Activated effector memory CD4-positive, alpha-beta T cell treated with Interleukin-2 at 50 U/mL for 16 hours (primary cell): Measurements from ENCODE around the gene MTCH1.

Source experiments
- DNase-seq: peaks from one replicate; pipeline ENCODE4 v3.0.0-alpha.2; 2020

Gene MTCH1

DNA sequence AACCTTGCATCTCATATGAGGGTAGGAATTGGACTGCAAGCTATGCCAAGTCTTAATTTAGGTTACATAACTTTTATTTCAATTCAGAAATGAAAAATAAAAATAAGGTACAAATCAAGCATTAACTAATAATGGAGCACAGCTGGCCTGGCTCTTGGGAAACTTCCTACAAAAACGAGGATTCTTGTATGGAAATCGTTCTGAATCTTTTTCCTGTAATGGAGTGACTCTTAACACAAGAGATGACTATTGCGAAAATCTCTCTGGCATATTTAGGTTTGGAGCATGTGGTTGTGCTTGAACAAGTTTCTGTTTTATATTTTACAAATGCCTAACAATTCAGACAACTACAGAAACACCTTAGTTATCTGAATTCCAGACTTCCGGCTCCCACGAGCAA lies 65.5 kb downstream of the MTCH1 start:
- no peak for DNase-seq

DNA sequence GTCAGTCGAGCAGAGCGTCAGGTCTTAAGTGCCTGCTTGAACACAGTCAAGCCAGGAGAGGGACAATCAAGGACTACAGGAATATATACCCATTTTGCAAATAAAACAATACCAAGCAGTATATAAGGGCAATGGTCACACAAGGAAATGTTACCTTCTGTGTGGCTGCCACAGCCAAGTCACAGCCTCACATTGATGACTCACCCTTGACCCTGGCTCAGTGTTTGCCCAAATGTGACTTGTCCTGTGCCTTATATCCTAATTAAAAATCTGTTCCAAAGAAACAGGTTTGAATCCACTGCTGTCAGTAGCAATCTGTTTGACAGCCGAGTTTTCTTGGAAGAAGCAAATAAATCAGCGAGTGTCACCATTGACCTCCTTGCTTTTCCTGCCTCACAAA lies 65.9 kb downstream of the MTCH1 start:
- no peak for DNase-seq
